Stomach smooth muscle (tissue), 2 donors: ENCODE measurements around the gene RIPK1.
A peak's percentile ranks its signal among the peaks of the same experiment; 100 is the strongest.
"Not testable (repeated sequence)": the region's sequence is repeated elsewhere in the genome, so short reads cannot be mapped to it uniquely, and the experiment has no call there.

ENCODE experiments used
- H3K27ac ChIP-seq: one replicate; pipeline ENCODE4 v1.7.0; 2013; ENCODE audit warnings: mild to moderate bottlenecking, low read length, inconsistent platforms
- H3K27me3 ChIP-seq, 2 donors: one replicate each; pipeline ENCODE4 v1.7.0; 2013; ENCODE audit warnings: low read length in 2 of 2; ENCODE audit not compliant: insufficient read depth in 2 of 2, control insufficient read depth in 1 of 2
- H3K36me3 ChIP-seq, 2 donors: one replicate each; pipeline ENCODE4 v1.7.0; 2013; ENCODE audit warnings: low read length in 2 of 2; ENCODE audit not compliant: control insufficient read depth in 2 of 2, insufficient read depth in 2 of 2
- H3K4me1 ChIP-seq: one replicate; pipeline ENCODE4 v1.7.0; 2013; ENCODE audit warnings: low read length; ENCODE audit not compliant: control insufficient read depth, insufficient read depth
- H3K4me3 ChIP-seq, 2 donors: one replicate each; pipeline ENCODE4 v1.7.0; 2013; ENCODE audit warnings: low read length in 2 of 2
- H3K9ac ChIP-seq, 2 donors: one replicate each; pipeline ENCODE4 v1.7.0; 2013; ENCODE audit warnings: low read length in 2 of 2, mild to moderate bottlenecking in 1 of 2
- H3K9me3 ChIP-seq, 2 donors: one replicate each; pipeline ENCODE4 v1.7.0; 2013; ENCODE audit warnings: low read length in 2 of 2; ENCODE audit not compliant: control insufficient read depth in 2 of 2
- donor health status: healthy.
- donor health status: Pancreatic carcinoma.

RIPK1 gene

DNA sequence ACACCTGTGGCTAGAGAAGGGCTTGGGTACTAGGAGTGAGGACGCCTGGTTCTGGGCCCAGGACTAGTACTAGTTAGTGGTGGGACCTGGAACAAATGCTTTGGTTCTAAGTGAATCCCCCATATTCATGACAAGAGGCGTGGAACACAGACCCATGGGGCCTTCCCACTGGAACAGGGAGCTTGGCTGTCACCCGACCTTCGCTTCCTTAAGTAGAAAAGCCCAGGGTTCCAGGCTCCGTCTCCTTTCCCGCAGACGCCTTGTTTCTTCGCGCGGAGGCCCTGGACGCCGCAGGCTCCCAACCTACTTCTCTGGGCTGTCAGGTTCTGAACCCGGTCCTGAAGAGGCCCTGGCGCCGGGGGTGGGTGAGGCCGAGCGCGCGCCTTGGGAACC, 5.0 kb upstream of the RIPK1 start:
- Histone ChIP-seq H3K4me3 (peak overlapping the region; percentile 78 to 84), H3K4me1 (peaks cover 10% of the 10 kb centered on the region)
- H3K9ac ChIP-seq, H3K27ac ChIP-seq, H3K9me3 ChIP-seq, H3K27me3 ChIP-seq, H3K36me3 ChIP-seq: not testable (repeated sequence)

DNA sequence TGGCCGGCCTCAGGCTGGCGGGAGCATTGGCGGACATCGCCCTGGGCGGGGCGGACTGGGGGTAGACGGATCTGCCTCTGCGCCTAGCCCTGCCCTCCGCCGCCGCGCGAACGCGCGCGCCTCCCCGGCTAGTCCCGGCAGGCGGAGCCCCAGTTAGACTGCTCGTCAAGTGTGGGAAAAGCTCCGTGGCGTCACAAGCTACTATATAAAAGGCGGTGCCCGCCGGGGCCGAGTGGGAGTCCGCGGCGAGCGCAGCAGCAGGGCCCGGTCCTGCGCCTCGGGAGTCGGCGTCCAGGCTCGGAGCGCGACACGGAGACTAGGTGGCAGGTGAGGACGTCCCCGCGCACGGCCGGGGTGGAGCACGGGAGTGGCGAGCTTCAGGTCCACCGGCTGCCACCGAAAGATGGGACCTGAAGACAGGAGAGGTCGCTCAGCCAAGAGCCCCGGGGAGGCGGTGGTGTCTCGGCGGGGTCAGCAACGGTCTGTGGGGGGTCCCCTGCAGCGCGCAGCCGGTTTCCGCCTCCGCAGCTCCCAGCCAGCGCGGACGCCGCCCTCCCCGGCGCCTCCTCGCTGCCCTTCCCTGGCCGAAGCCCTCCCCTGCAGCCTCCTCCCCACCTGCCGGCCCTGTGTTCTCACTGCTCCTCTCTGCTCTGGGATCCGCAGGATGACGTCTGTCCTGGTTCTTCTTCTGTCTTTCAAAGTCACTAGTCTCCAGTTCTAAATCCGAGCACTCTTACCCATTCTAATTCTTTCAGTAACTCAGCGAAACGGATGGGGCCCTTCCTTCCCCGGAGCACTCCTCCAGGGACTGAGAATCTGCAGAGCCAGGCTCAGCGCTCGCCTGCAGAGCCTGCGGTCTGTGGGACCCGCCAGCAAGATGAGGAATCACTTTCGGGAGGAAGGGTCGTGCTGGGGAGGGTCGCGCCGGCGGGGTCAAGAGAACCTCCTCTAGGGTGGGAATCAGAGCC, 4.3 kb upstream of the RIPK1 start:
- Histone ChIP-seq H3K9ac (peak overlapping the region; percentile 79 to 84), H3K9me3 (no peaks in the 10 kb centered on the region), H3K4me3 (peak overlapping the region; percentile 78 to 84), H3K36me3 (no peaks in the 10 kb centered on the region), H3K27me3 (no peaks in the 10 kb centered on the region), H3K4me1 (peaks cover 10% of the 10 kb centered on the region), H3K27ac (peak overlapping the region; percentile 76)

- peaks cover 4% of the 10 kb centered on the region for H3K4me1 ChIP-seq
These were observed 3.3 kb downstream of the RIPK1 start for GRCh38 chr6:3071568-3071967.

GRCh38 chr6:3072798-3073197, 4.5 kb downstream of the RIPK1 start:
- no peaks in the 10 kb centered on the region for H3K9me3 ChIP-seq
- H3K4me3 ChIP-seq, result no peak overlapping the region
- H3K27me3 ChIP-seq, result no peaks in the 10 kb centered on the region
- no peak overlapping the region for H3K27ac ChIP-seq
- H3K4me1 ChIP-seq, result peaks cover 2% of the 10 kb centered on the region
- H3K9ac ChIP-seq, result no peak overlapping the region
- H3K36me3 ChIP-seq, result peaks cover 6% of the 10 kb centered on the region in 2 donors

More at GRCh38 chr6:3071568-3071967, 3.3 kb downstream of the RIPK1 start:
- no peaks in the 10 kb centered on the region for H3K36me3 ChIP-seq
- no peaks in the 10 kb centered on the region for H3K9me3 ChIP-seq
- no peaks in the 10 kb centered on the region for H3K27me3 ChIP-seq
- H3K4me3 ChIP-seq, result no peak overlapping the region
- H3K27ac ChIP-seq, result no peak overlapping the region
- H3K9ac ChIP-seq, result no peak overlapping the region

- H3K9ac ChIP-seq, result no peak overlapping the region
- H3K9me3 ChIP-seq, result no peaks in the 10 kb centered on the region
- H3K27me3 ChIP-seq, result no peaks in the 10 kb centered on the region
- H3K4me3 ChIP-seq, result no peak overlapping the region
- no peak overlapping the region for H3K27ac ChIP-seq
- peaks cover 2% of the 10 kb centered on the region for H3K4me1 ChIP-seq
- peaks cover 12% of the 10 kb centered on the region in 2 donors for H3K36me3 ChIP-seq
These were observed 5.1 kb downstream of the RIPK1 start for GRCh38 chr6:3073382-3073781.

DNA sequence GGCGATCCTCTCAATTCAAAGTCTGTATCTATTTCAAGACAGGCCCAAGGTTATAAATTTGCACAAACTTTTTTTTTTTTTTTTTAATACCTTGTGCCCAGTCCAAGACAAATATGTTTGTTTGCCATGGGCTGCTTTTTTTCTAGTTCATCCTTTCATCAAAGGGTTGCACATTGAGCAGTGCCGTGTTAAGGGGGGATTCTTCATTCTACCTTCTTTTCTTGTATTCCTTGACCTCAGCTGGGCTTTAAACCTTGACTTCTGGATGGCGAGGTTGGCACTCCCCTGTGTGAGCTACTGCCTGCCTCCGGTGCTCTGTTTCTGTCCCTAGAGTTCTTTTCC, 7.4 kb downstream of the RIPK1 start:
- no peak overlapping the region for H3K4me3 ChIP-seq
- no peak overlapping the region for H3K27ac ChIP-seq
- no peaks in the 10 kb centered on the region for H3K27me3 ChIP-seq
- peaks cover 2% of the 10 kb centered on the region for H3K4me1 ChIP-seq
- H3K9me3 ChIP-seq, result no peaks in the 10 kb centered on the region
- no peak overlapping the region for H3K9ac ChIP-seq
- H3K36me3 ChIP-seq, result peaks cover 25 to 31% of the 10 kb centered on the region in 2 donors

- no peaks in the 10 kb centered on the region for H3K27me3 ChIP-seq
- peaks cover 30 to 36% of the 10 kb centered on the region in 2 donors for H3K36me3 ChIP-seq
- no peak overlapping the region for H3K9ac ChIP-seq
- H3K4me1 ChIP-seq, result peaks cover 2% of the 10 kb centered on the region
- no peak overlapping the region for H3K27ac ChIP-seq
- H3K4me3 ChIP-seq, result no peak overlapping the region
- no peaks in the 10 kb centered on the region for H3K9me3 ChIP-seq
These were observed 8.0 kb downstream of the RIPK1 start for GRCh38 chr6:3076320-3076719.

- Histone ChIP-seq H3K27ac (no peak overlapping the region), H3K36me3 (peaks cover 34 to 42% of the 10 kb centered on the region in 2 donors), H3K4me1 (peaks cover 2% of the 10 kb centered on the region)
These were observed 9.1 kb downstream of the RIPK1 start for GRCh38 chr6:3077430-3077829.

DNA sequence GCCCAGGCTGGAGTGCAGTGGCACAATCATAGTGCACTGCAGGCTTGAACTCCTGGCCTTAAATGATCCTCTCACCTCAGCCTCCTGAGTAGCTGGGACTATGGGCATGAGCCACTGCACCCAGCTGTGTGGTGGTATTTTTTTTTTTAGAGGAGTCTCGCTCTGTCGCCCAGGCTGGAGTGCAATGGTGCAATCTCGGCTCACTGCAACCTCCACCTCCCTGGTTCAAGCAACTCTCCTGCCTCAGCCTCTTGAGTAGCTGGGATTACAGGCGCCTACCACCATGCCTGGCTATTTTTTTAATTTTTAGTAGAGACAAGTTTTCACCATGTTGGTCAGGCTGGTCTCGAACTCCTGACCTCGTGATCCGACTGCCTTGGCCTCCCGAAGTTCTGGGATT, 10.7 kb downstream of the RIPK1 start:
- H3K4me1 ChIP-seq, H3K27ac ChIP-seq, H3K4me3 ChIP-seq, H3K9ac ChIP-seq, H3K27me3 ChIP-seq, H3K9me3 ChIP-seq: not testable (repeated sequence)
- H3K36me3 ChIP-seq, result peaks cover 49 to 57% of the 10 kb centered on the region in 2 donors

More at GRCh38 chr6:3077430-3077829, 9.1 kb downstream of the RIPK1 start:
- no peaks in the 10 kb centered on the region for H3K27me3 ChIP-seq
- no peak overlapping the region for H3K4me3 ChIP-seq
- H3K9me3 ChIP-seq, result no peaks in the 10 kb centered on the region
- H3K9ac ChIP-seq, result no peak overlapping the region

- Histone ChIP-seq H3K9me3 (no peaks in the 10 kb centered on the region), H3K4me1 (peaks cover 2% of the 10 kb centered on the region), H3K27me3 (no peaks in the 10 kb centered on the region), H3K9ac (no peak overlapping the region), H3K4me3 (no peak overlapping the region), H3K36me3 (peaks cover 53 to 61% of the 10 kb centered on the region in 2 donors), H3K27ac (no peak overlapping the region)
These were observed 11.4 kb downstream of the RIPK1 start for GRCh38 chr6:3079682-3080081.

DNA sequence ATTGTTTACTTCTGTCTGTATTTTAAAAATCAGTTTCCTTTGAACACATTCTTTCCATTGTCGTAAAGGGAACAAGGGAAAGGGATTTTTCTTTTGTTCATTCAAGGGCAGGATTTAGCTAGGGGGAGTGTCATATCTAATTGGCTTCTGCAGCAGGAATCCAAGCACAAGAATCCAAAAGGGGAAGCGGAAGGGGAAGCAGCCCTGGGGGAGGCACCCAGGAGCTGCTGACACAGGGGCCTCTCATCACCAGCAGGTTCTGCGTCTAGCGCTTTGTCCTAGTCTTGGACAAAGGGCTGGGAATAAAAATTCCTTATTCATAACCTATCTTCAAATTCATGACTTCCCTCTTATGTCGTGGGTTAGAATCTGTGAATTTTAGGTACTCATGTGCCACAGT, 13.7 kb downstream of the RIPK1 start:
- H3K9ac ChIP-seq, result no peak overlapping the region
- H3K27me3 ChIP-seq, result no peaks in the 10 kb centered on the region
- H3K4me1 ChIP-seq, result no peaks in the 10 kb centered on the region
- no peaks in the 10 kb centered on the region for H3K9me3 ChIP-seq
- peaks cover 66 to 67% of the 10 kb centered on the region in 2 donors for H3K36me3 ChIP-seq
- H3K4me3 ChIP-seq, result no peak overlapping the region
- H3K27ac ChIP-seq, result no peak overlapping the region
